Measurements from ENCODE around the gene SCYGR1.
A peak's percentile ranks its signal among the peaks of the same experiment; 100 is the strongest.
"Not testable (repeated sequence)": the region's sequence is repeated elsewhere in the genome, so short reads cannot be mapped to it uniquely, and the experiment has no call there.

Gene SCYGR1, protein sequence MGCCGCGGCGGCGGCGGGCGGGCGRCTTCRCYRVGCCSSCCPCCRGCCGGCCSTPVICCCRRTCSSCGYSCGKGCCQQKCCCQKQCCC
- 0 reads per million in 2 donors for total RNA-seq

DNA sequence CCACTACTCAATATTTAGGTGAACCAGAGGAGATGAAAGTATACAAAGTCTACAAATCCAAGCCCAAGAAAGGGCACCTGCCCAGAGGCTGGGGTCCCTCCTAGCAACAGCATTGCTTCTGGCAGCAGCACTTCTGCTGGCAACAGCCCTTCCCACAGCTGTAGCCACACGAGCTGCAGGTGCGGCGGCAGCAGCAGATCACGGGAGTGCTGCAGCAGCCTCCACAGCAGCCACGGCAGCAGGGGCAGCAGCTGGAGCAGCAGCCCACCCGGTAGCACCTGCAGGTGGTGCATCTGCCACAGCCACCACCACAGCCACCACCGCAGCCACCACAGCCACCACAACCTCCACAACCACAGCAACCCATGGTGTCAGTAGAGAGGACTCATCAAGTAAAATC is at the start of gene SCYGR1:
Gene SCYGR1, minus strand, starts transcription at position 367 of the 400 bp plus-strand sequence. Its CDS starts 0 bp downstream, at position 367.
- not testable (repeated sequence) for DNase-seq

DNA sequence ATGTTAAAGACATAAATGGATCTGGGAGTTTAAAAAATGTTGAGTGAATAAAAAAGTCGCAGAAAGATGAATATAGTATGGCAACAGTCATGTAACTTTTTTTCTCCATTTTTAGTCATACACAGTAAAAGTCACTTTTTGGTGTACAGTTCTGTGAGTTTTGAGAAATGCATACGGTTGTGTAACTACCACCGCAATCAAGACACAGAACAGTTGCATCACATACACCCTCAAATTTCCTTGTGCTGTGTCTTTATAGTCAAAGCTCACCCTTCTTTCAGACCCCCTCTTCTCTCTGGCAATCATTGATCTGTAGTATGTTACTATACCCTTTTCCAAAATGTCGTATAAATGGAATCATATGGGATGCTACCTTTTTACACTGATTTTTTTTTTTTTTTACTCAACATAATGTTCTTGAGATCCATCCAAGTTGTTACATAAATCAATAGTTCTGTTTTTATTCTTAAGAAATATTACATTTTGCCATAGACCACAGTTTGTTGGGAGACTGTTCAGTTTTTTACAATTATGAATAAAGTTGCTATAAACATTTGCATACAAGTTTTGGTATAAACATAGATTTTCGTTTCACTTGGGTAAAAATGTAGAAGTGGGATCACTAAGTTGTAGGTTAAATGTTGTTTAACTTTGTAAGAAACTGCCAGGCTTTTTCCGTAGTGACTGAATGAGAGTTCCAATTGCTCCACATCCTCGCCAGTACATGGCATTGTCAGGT is 48.9 kb upstream of the SCYGR1 start:
- no peak for DNase-seq

GRCh38 chr2:227433171-227433570 is 45.4 kb upstream of the SCYGR1 start:
- DNase-seq, result no peak

DNA sequence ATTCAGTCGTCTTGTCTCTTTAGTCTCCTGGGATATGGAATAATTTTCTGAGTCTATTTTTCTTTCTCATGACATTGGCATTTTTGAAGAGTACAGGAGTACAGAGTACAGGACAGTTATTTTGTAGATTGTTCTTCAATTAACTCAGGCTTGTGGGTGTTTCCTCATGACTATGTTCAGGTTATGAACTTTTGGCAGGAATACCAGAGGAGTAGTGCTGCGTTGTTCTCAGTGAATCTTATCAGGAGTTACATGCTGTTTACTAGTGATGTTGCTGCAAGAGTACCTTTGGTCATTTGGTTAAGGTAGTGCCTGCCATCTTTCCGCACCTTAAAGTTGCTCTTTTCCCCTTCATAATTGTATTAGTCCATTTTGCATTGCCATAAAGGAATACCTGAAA is 42.9 kb upstream of the SCYGR1 start:
- DNase-seq, result no peak

DNA sequence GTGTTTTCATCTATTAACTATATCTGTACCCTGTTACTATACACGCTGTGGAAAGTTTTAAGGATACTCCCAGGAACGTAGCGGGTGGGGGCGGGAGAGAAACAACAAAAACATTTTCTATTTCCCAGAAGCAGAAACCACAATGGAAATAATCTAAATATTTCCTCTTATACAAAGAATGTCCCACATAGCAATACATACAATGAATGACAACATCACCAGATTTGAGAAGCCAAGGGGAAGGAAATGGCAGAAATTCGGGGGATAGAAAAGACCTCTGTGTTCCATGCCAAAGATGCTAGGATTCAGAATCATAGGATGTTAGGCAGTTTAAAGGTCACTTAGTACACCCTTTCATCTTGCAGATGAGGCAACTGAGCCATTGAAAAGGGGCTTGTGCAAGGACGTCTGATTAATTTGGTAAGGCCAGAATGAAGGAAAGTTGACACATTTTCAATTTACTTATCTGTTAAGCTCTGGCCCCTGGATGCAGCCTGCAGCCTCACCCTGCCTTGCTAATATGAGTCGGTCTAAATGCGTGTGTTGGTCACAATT is 41.1 kb upstream of the SCYGR1 start:
- DNase-seq, result no peak

DNA sequence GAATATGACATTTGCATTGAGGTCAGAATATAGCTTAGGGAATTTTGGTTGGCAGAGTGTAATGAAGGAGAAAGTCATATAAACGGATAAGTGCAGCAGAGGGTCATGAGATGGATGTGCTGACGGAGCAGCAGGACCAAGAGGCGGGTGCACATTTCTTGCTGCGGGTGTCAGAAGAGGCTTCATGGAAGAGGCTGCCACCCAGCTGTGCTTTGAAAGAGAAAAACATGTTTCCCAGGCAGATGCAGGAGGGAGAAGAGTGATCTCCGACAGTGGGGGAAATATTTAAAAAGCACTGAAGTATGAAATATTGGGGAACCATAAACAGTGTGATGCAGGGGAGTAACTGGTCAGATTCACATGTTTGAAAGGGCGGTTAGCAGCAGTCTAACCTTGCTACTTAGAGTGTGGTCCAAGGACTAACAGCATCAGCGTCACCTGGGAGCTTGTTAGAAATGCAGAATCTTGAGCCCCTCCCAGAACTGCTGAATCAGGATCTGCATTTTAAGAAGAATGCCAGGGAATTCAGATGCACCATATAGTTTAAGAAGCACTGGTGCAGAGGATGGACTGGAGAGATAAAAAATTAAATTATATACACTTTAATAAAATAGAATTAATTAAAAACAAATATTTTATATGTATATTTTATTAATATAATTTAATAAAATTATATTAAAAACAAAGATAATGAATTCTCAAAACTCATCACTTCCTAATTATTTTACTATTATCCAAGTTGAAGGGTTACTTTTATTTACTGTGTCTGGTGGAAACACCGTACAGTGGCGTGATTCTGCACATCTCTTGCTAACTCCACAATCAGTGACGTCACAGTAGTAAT is 36.1 kb upstream of the SCYGR1 start:
- no peak for DNase-seq

- no peak for DNase-seq
These were observed 32.6 kb upstream of the SCYGR1 start for GRCh38 chr2:227420087-227421052.

GRCh38 chr2:227416701-227417100 is 29.0 kb upstream of the SCYGR1 start:
- no peak for DNase-seq

DNA sequence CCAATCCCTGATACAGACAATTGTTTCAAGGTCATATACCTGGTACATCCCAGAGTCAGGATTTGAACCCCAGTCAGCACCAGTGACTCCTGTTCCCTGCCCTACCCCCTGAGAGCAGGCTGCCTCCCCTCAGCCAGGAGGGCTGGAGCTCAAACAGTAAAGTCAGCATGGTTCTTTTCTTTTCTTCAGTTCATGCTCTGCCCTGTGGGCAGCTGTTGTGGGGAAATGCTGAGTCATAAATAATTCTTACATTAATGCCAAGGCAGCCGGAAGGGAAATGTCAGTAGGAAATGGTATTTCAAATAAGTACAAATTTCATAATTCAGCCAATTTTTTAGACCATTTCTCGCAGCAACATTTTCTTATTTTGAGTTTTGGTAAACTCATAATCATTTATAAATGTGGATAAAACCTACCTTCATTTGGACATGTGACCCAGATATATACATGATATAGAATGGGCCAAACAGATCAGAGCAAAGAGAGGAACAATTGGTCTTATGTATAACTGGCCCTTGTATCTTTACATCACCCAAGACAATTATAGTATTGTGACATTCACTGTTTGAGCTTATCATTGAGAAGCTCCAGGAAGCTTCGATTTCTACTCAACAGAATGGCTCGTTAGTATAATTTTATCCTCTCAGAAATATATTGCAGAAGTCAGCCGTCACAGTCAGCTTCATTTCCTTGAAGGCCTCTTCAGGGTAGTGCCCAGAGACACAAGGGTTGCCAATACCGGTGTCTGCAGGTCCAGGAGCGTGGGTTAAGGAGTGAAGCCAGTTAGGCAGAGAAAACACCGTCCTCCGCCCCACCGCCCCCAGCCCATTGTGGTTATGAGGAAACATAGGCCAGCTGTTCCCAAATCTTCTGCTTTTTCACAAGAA is 28.0 kb upstream of the SCYGR1 start:
- peak in 1 of 5 experiments; percentile 11 for DNase-seq

DNA sequence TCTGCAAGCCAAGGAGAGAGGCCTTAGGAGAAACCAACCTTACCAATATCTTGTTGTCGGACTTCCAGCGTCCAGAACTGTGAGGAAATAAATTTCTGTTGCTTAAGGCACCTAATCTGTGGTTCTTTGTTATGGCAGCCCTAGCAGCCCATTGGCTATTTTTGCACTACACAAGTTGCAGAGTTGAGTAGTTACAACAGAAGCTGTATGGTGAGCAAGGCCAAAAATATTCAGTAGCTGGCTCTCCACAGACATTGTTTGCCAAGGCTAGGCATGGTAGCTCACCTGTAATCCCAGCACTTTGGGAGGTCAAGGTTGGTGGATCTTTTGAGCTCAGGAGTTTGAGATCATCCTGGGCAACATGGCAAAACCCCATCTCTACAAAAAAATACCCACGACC is 27.1 kb upstream of the SCYGR1 start:
- DNase-seq, result no peak

- no peak for DNase-seq
These were observed 25.6 kb upstream of the SCYGR1 start for GRCh38 chr2:227413371-227413770.

DNA sequence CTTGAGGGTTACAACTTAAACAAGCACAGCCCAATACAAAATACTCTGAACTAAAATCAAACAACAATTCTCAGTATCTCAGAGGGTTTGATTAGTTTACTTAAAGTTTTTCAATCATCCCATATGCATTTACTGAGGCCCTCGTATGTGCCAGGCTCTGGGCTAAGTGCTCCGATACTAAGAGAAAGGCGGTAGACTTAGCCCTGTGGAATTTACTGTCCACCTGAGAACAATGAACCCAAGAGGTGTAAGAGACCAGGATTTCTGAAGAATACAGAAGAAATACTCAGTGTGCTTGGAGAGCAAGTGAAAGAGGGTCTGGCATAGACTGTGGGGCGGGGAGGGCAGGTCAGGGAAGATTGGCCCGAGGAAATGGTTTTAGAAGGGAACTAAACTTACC is 25.1 kb upstream of the SCYGR1 start:
- DNase-seq, result no peak

GRCh38 chr2:227411990-227412350 is 24.2 kb upstream of the SCYGR1 start:
- DNase-seq, result no peak

DNA sequence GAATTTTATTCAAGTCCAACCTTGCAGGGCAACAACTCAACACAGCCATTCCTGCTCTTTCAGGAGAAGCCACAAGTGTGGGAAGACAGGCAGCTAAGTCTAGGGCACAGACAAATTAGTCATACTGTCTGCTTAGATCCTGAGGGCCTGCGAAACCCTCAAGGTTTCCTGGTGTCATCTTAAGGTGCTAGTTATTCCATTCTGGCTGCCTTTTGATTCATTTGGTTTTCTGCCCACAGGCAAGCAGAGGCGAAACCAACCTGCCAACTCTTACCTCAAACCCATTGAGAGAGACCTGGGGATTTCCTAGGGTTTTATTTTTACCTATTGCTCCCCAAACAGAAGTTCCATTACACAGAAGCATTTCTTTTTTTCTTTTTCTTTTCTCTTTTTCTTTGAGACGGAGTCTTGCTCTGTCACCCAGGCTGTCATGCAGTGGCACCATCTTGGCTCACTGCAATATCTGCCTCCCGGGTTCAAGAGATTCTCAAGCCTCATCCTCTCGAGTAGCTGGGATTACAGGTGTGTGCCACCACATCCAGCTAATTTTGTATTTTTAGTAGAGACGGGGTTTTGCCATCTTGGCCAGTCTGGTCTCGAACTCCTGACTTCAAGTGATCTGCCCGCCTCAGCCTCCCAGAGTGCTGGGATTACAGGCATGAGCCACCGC is 23.7 kb upstream of the SCYGR1 start:
- peak in 3 of 5 experiments; percentile 2 to 68 (median 46) for DNase-seq

- DNase-seq, result no peak
These were observed 22.4 kb upstream of the SCYGR1 start for GRCh38 chr2:227410191-227410590.

DNA sequence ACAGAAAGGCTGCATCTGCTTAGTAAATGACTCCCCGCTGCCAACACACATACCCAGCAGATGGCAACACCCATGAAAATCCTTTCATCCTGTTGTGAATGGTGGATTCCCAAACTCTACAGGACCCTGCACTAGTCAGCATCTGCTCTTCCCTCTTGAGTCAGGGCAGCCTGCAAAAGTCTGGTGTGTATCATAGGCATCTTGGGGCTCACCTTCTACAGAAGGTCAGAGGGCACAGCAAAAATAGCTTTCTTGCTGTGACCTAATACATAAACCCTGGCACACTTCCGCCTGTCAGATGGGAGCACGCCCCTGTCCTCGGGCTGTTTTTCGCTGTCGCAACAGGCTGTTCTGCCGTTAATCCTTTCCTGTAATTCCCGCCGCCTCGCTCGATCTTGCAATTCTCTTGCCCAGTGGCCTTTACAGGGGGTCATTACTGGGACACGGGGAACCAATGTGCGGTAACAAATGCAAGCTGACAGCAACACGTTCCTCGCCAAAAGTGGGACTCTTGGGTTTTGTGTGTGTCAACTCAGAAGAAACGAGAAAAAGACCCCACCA is 19.9 kb upstream of the SCYGR1 start:
- DNase-seq, result no peak

DNA sequence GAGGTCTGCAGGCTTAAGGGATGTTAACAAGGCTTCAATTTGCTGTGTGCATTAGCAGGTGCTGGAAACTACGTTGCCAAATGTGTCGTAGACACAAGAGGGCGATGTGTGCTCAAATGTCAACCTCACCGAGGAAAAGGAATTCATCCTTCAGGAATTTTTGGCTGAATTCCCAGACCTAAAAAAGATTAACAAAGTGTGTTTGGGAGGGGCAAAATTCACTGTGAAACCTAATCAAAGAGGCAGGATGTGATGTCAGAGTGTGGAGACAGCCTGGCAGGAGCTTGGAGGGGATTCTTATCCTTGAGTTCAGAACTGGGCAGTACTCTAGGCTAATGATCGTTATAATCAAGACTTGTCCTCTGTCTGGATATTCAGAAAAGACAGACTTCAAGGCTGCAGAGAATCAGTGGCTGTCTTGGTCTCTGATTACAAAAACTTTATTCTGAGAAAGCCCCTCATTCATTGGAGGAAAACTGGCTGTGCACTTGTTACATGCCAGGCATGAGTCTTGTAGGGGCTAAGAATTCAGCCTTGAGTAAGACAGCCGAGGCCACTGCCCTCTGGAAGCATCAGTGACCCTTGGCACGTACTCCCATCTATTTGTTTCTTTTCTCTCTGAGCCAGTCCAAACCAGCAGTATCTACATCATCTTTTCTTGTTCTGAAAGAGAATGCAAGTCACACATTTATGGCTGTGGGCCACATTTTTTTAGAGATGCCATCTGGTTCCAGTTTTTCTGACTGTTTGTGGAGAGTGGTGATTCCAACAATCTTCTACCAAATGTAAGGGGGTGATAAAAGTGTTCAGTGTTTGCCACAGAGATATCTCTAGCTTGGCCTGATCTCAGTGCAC is 18.7 kb upstream of the SCYGR1 start:
- peak in 1 of 5 experiments; percentile 12 for DNase-seq

DNA sequence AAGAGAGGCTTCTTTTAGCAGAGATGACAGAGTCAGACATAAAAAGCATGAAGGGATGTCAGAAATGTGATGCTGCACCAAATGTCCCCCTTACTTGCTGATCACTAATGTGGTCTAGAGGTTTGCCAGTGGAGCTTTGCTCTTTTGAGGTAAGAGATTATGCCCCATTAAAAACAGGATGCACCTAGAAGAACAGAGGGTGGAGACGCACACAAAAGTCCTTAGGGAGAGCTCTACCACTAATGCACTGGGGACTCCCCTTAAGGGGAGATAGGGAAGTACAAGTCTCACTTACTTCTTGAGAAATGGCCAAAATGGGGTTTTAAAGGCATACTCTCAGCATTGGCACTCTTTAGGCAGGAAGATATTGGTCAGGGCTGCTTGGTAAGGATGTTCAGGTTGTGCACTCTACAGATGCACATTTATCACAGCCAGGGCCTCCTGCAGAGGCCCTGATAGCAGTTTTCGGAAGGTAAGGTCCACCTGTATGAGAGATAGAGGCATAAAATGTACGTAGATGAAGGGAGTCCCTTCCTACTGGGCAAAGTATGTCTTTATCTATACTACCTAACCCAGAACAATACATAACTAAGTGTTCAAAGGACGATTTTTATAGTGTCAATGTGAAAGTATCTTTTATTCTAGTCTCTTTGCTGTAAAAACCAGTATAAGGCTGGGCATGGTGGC is 17.0 kb upstream of the SCYGR1 start:
- no peak for DNase-seq

DNA sequence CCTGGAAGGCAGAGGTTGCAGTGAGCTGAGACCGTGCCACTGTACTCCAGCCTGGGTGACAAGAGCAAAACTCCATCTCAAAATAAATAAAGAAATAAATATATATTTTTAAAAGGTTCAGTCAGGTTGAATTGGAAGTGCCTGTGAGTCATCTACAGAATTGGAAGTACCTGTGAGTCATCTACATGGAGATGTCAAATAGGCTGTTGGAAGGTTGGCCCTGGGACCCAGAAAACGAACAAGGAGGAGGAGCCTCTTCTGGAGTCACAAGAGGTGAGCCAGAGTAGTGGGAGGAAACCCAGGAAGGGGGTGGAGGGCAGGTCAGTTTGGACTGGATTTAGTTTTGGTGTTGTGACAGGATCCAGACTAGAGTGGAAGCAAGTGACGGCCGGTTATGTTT is 15.2 kb upstream of the SCYGR1 start:
- DNase-seq, result no peak
